B cell (primary cell): ENCODE results near the gene FBN2.

Experiments used
- EZH2 ChIP-seq: IDR thresholded peaks from 2 replicates; pipeline ENCODE4 v1.6.1; 2012; ENCODE audit warnings: borderline replicate concordance, low read depth, mild to moderate bottlenecking, moderate library complexity, low read length; ENCODE audit not compliant: insufficient read depth, poor library complexity, severe bottlenecking
- TF ChIP-seq, protein P1 (sequence below): fragments of 200-600 bp; IDR thresholded peaks from one replicate; pipeline ENCODE4 v1.8.0; 2022; ENCODE audit warnings: antibody characterized with exemption, mild to moderate bottlenecking

DNA sequence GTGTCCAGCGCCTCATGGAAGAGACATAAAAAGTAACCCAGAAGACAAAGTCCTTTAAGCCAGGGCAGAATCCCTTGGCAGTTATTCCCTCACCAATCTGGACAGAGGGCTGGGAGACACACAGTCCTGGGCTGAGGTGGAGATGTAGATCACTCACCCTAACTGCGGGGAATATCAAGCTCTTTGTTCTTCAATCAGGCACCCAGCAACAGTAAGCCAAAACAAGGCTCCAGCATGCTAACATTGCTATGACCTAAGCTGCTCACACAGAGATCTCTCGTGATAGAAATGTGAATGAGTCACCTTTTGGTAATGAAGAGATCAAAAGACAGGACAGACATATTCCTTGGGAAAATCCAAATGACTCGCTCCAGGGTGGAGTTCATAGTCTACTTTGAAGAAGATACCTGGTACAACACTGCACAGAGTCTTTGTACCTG lies 101.3 kb downstream of the FBN2 start:
- TF ChIP-seq, protein P1, sequence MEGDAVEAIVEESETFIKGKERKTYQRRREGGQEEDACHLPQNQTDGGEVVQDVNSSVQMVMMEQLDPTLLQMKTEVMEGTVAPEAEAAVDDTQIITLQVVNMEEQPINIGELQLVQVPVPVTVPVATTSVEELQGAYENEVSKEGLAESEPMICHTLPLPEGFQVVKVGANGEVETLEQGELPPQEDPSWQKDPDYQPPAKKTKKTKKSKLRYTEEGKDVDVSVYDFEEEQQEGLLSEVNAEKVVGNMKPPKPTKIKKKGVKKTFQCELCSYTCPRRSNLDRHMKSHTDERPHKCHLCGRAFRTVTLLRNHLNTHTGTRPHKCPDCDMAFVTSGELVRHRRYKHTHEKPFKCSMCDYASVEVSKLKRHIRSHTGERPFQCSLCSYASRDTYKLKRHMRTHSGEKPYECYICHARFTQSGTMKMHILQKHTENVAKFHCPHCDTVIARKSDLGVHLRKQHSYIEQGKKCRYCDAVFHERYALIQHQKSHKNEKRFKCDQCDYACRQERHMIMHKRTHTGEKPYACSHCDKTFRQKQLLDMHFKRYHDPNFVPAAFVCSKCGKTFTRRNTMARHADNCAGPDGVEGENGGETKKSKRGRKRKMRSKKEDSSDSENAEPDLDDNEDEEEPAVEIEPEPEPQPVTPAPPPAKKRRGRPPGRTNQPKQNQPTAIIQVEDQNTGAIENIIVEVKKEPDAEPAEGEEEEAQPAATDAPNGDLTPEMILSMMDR, result no peak
- TF ChIP-seq EZH2, result no peak
